ENCODE data around the gene SLC13A4. TPM values are rescaled to one million over a fixed set of nuclear protein-coding genes. Genes with fewer than 3 reads are reported as not detected.
"Not testable (repeated sequence)": the region's sequence is repeated elsewhere in the genome, so short reads cannot be mapped to it uniquely, and the experiment has no call there.

SLC13A4 gene
- total and polyA plus RNA-seq, 4 donors = 0.01 to 0.17 (median 0.10) TPM

- TF ChIP-seq ZBTB33 (IDR thresholded peaks at IDR 0.05) (no peak), YY1 (IDR thresholded peaks at IDR 0.05) (no peak), CTCF (IDR thresholded peaks at IDR 0.05; ENCODE audit: low read depth, low read length, missing input control) (no peak)
Measured at GRCh38 chr7:135693558-135693957, 34.4 kb downstream of the SLC13A4 start (continued).

DNA sequence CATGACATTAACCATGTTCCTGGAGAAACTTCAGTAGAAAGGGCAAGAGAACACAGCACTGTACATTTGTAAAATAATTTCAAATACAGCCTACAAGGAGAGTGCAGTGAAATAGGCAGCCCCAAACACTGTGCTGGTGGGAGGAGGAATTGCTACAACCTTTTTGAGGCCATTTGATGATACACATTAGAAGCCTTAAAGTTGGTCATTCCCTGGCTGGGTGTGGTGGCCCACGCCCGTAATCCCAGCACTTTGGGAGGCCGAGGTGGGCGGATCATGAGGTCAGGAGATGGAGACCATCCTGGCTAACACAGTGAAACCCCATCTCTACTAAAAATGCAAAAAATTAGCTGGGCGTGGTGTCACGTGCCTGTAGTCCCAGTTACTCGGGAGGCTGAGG lies 35.4 kb downstream of the SLC13A4 start:
- H3K27me3 ChIP-seq (ENCODE audit: control insufficient read depth in 4 of 4, insufficient read depth in 4 of 4, low read length in 3 of 4); H3K27ac ChIP-seq (ENCODE audit: low read depth in 1 of 2, low read length in 2 of 2); H3K4me1 ChIP-seq (ENCODE audit: control insufficient read depth in 4 of 4, insufficient read depth in 4 of 4, low read length in 3 of 4); H3K4me3 ChIP-seq (ENCODE audit: low read depth in 1 of 3, low read length in 3 of 3); DNase-seq (ENCODE audit: low spot score); H3K9ac ChIP-seq (ENCODE audit: low read depth in 1 of 2, low read length in 2 of 2); H3K9me3 ChIP-seq (ENCODE audit: control insufficient read depth in 4 of 4, low read length in 3 of 4): not testable (repeated sequence)
- over 99% methylated on average over 7 of the region's 7 CpGs for WGBS
- H3K36me3 ChIP-seq (ENCODE audit: control insufficient read depth in 4 of 4, insufficient read depth in 3 of 4, low read depth in 1 of 4, low read length in 3 of 4) = peaks cover 0 to 16% (median 6%) of the 10 kb centered on the region in 4 donors

GRCh38 chr7:135692055-135692454 lies 35.9 kb downstream of the SLC13A4 start:
- no peak for TF ChIP-seq FOXA2 (IDR thresholded peaks at IDR 0.05)
- no peak for TF ChIP-seq JUND (IDR thresholded peaks at IDR 0.05)
- no peak for TF ChIP-seq HNF4G (IDR thresholded peaks at IDR 0.05)
- no peak for TF ChIP-seq NR2F2 (IDR thresholded peaks at IDR 0.05)
- no peak for TF ChIP-seq GABPA (IDR thresholded peaks at IDR 0.05 in 1 of 2, conservative IDR thresholded peaks at IDR 0.05 in 1 of 2)
- no peak for TF ChIP-seq MAX (IDR thresholded peaks at IDR 0.05)
- TF ChIP-seq, protein P1, sequence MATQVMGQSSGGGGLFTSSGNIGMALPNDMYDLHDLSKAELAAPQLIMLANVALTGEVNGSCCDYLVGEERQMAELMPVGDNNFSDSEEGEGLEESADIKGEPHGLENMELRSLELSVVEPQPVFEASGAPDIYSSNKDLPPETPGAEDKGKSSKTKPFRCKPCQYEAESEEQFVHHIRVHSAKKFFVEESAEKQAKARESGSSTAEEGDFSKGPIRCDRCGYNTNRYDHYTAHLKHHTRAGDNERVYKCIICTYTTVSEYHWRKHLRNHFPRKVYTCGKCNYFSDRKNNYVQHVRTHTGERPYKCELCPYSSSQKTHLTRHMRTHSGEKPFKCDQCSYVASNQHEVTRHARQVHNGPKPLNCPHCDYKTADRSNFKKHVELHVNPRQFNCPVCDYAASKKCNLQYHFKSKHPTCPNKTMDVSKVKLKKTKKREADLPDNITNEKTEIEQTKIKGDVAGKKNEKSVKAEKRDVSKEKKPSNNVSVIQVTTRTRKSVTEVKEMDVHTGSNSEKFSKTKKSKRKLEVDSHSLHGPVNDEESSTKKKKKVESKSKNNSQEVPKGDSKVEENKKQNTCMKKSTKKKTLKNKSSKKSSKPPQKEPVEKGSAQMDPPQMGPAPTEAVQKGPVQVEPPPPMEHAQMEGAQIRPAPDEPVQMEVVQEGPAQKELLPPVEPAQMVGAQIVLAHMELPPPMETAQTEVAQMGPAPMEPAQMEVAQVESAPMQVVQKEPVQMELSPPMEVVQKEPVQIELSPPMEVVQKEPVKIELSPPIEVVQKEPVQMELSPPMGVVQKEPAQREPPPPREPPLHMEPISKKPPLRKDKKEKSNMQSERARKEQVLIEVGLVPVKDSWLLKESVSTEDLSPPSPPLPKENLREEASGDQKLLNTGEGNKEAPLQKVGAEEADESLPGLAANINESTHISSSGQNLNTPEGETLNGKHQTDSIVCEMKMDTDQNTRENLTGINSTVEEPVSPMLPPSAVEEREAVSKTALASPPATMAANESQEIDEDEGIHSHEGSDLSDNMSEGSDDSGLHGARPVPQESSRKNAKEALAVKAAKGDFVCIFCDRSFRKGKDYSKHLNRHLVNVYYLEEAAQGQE (IDR thresholded peaks at IDR 0.05) = no peak
- no peak for TF ChIP-seq TAF1 (conservative IDR thresholded peaks at IDR 0.05)
- no peak for TF ChIP-seq SP1 (IDR thresholded peaks at IDR 0.05)
- TF ChIP-seq ATF3 (IDR thresholded peaks at IDR 0.05) = no peak
- TF ChIP-seq RXRA (IDR thresholded peaks at IDR 0.05) = no peak
- TF ChIP-seq FOXA1 (IDR thresholded peaks at IDR 0.05) = no peak
- no peak for TF ChIP-seq EGR1 (IDR thresholded peaks at IDR 0.05; ENCODE audit: low read depth in 2 of 2)
- no peak for TF ChIP-seq RAD21 (IDR thresholded peaks at IDR 0.05)
- TF ChIP-seq HNF4A (conservative IDR thresholded peaks at IDR 0.05) = no peak
- no peak for TF ChIP-seq YY1 (IDR thresholded peaks at IDR 0.05)
- TF ChIP-seq CTCF (IDR thresholded peaks at IDR 0.05; ENCODE audit: low read depth, low read length, missing input control) = no peak
- peaks cover 0 to 16% (median 6%) of the 10 kb centered on the region in 4 donors for H3K36me3 ChIP-seq (ENCODE audit: control insufficient read depth in 4 of 4, insufficient read depth in 3 of 4, low read depth in 1 of 4, low read length in 3 of 4)
- H3K27me3 ChIP-seq (ENCODE audit: control insufficient read depth in 4 of 4, insufficient read depth in 4 of 4, low read length in 3 of 4) = no peaks in the 10 kb centered on the region
- no peak overlapping the region for H3K9ac ChIP-seq (ENCODE audit: low read depth in 1 of 2, low read length in 2 of 2)
- H3K27ac ChIP-seq (ENCODE audit: low read depth in 1 of 2, low read length in 2 of 2) = no peak overlapping the region
- no peaks in the 10 kb centered on the region for H3K9me3 ChIP-seq (ENCODE audit: control insufficient read depth in 4 of 4, low read length in 3 of 4)
- no peak for DNase-seq (ENCODE audit: low spot score)
- WGBS = 71% methylated on average over 3 of the region's 3 CpGs
- H3K4me1 ChIP-seq (ENCODE audit: control insufficient read depth in 4 of 4, insufficient read depth in 4 of 4, low read length in 3 of 4) = no peaks in the 10 kb centered on the region
- no peak overlapping the region for H3K4me3 ChIP-seq (ENCODE audit: low read depth in 1 of 3, low read length in 3 of 3)

Measured in liver (tissue), 9 donors.